Lower leg skin (tissue), 3 donors: ENCODE measurements around the gene THAP10.

ENCODE experiments used
- POLR2A ChIP-seq, 2 donors: fragments of 450-650 bp; IDR thresholded peaks; one replicate each; pipeline ENCODE4 v1.6.1; 2016 to 2017; ENCODE audit warnings: antibody characterized with exemption in 2 of 2, mild to moderate bottlenecking in 1 of 2, moderate library complexity in 1 of 2
- TF ChIP-seq, protein P1 (sequence below), 3 donors: fragments of 450-650 bp; IDR thresholded peaks; one replicate each; pipeline ENCODE4 v1.5.1; 2016; ENCODE audit warnings: antibody characterized with exemption in 3 of 3, mild to moderate bottlenecking in 3 of 3, moderate library complexity in 2 of 3

GRCh38 chr15:70851889-70852288 lies 40.3 kb downstream of the THAP10 start:
- TF ChIP-seq, protein P1, sequence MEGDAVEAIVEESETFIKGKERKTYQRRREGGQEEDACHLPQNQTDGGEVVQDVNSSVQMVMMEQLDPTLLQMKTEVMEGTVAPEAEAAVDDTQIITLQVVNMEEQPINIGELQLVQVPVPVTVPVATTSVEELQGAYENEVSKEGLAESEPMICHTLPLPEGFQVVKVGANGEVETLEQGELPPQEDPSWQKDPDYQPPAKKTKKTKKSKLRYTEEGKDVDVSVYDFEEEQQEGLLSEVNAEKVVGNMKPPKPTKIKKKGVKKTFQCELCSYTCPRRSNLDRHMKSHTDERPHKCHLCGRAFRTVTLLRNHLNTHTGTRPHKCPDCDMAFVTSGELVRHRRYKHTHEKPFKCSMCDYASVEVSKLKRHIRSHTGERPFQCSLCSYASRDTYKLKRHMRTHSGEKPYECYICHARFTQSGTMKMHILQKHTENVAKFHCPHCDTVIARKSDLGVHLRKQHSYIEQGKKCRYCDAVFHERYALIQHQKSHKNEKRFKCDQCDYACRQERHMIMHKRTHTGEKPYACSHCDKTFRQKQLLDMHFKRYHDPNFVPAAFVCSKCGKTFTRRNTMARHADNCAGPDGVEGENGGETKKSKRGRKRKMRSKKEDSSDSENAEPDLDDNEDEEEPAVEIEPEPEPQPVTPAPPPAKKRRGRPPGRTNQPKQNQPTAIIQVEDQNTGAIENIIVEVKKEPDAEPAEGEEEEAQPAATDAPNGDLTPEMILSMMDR (IDR thresholded peaks at IDR 0.05), result no peak
- no peak for TF ChIP-seq POLR2A (IDR thresholded peaks at IDR 0.05)
